GM23338 (cell line): ENCODE data around the gene ZNF783. TPM values are rescaled to one million over a fixed set of nuclear protein-coding genes. Genes with fewer than 3 reads are reported as not detected.

Experiments used
- ATAC-seq: fragments of 200-7000 bp; cut with Tn5 transposase; 3 replicates; pipeline ENCODE4 v1.9.1; 2020
- DNase-seq: peaks from one replicate; pipeline ENCODE4 v3.0.0-alpha.2; 2015; ENCODE audit warnings: low spot score
- H2AFZ ChIP-seq: fragments of 200-600 bp; sonication (generic); 2 replicates; pipeline ENCODE4 v1.8.0; 2016; ENCODE audit warnings: antibody characterized with exemption, mild to moderate bottlenecking, moderate library complexity
- H3F3A ChIP-seq: fragments of 200-600 bp; sonication (generic); replicated peaks from 2 replicates; pipeline ENCODE4 v1.8.0; 2017; ENCODE audit warnings: antibody characterized with exemption, mixed run types, low read depth
- H3K27ac ChIP-seq: fragments of 200-600 bp; sonication (generic); 2 replicates; pipeline ENCODE4 v1.6.1; 2016; ENCODE audit warnings: low read depth
- H3K27me3 ChIP-seq: fragments of 200-600 bp; sonication (generic); 2 replicates; pipeline ENCODE4 v1.8.0; 2016; ENCODE audit warnings: mild to moderate bottlenecking, mixed run types, moderate library complexity; ENCODE audit not compliant: insufficient read depth
- H3K36me3 ChIP-seq: fragments of 200-600 bp; sonication (generic); 2 replicates; pipeline ENCODE4 v1.8.0; 2016; ENCODE audit warnings: mild to moderate bottlenecking; ENCODE audit not compliant: insufficient read depth
- H3K4me1 ChIP-seq: fragments of 200-600 bp; sonication (generic); 2 replicates; pipeline ENCODE4 v1.8.0; 2016; ENCODE audit warnings: mild to moderate bottlenecking, moderate library complexity; ENCODE audit not compliant: insufficient read depth
- H3K4me2 ChIP-seq: fragments of 200-600 bp; sonication (generic); 2 replicates; pipeline ENCODE4 v1.7.1; 2017; ENCODE audit warnings: mixed run types
- H3K4me3 ChIP-seq: fragments of 200-600 bp; sonication (generic); 2 replicates; pipeline ENCODE4 v1.6.1; 2016; ENCODE audit warnings: mixed run types
- H3K79me2 ChIP-seq: fragments of 200-600 bp; sonication (generic); replicated peaks from 2 replicates; pipeline ENCODE4 v1.8.0; 2017; ENCODE audit warnings: mild to moderate bottlenecking; ENCODE audit not compliant: insufficient read depth
- H3K9me2 ChIP-seq: fragments of 200-600 bp; sonication (generic); 2 replicates; pipeline ENCODE4 v1.8.0; 2017; ENCODE audit not compliant: insufficient read depth
- H4K20me1 ChIP-seq: fragments of 200-600 bp; sonication (generic); replicated peaks from 2 replicates; pipeline ENCODE4 v1.8.0; 2017; ENCODE audit warnings: mild to moderate bottlenecking; ENCODE audit not compliant: insufficient read depth
- H3K27ac Mint-ChIP-seq: 2 replicates; pipeline ENCODE4 v1.8.0; 2020; ENCODE audit warnings: inconsistent platforms, mild to moderate bottlenecking, moderate library complexity, mixed read lengths
- H3K27me3 Mint-ChIP-seq: 3 replicates; pipeline ENCODE4 v1.8.0; 2022; ENCODE audit warnings: low read depth, mild to moderate bottlenecking, moderate library complexity, mixed read lengths, inconsistent platforms; ENCODE audit not compliant: insufficient read depth, poor library complexity
- H3K36me3 Mint-ChIP-seq: 3 replicates; pipeline ENCODE4 v1.8.0; 2021; ENCODE audit warnings: low read depth, mild to moderate bottlenecking, inconsistent platforms, moderate library complexity, mixed read lengths
- H3K4me1 Mint-ChIP-seq: 3 replicates; pipeline ENCODE4 v1.8.0; 2020; ENCODE audit warnings: mild to moderate bottlenecking, inconsistent platforms, mixed read lengths
- H3K4me3 Mint-ChIP-seq: 3 replicates; pipeline ENCODE4 v1.8.0; 2021; ENCODE audit warnings: moderate library complexity, mild to moderate bottlenecking, inconsistent platforms, mixed read lengths
- H3K9me3 Mint-ChIP-seq: 3 replicates; pipeline ENCODE4 v1.8.0; 2020; ENCODE audit warnings: moderate library complexity, mild to moderate bottlenecking, inconsistent platforms, mixed read lengths
- EZH2 ChIP-seq: fragments of 200-600 bp; sonication (generic); IDR thresholded peaks from one replicate; pipeline ENCODE4 v1.8.0; 2017; ENCODE audit warnings: antibody characterized with exemption, mild to moderate bottlenecking, low read depth; ENCODE audit not compliant: unreplicated experiment
- EZH2phosphoT487 ChIP-seq: fragments of 200-600 bp; sonication (generic); IDR thresholded peaks from one replicate; pipeline ENCODE4 v1.8.1; 2018; ENCODE audit warnings: antibody characterized with exemption; ENCODE audit not compliant: unreplicated experiment
- JUNB ChIP-seq: IDR thresholded peaks from one replicate; pipeline ENCODE4 v1.6.1; 2016; ENCODE audit warnings: antibody characterized with exemption; ENCODE audit not compliant: unreplicated experiment
- NANOG ChIP-seq: IDR thresholded peaks from 2 replicates; pipeline ENCODE4 v1.6.1; 2016; ENCODE audit warnings: antibody characterized with exemption, borderline replicate concordance
- POLR2AphosphoS5 ChIP-seq: IDR thresholded peaks from 2 replicates; pipeline ENCODE4 v1.6.1; 2016; ENCODE audit warnings: antibody characterized with exemption, low read depth
- STAT1 ChIP-seq: IDR thresholded peaks from one replicate; pipeline ENCODE4 v1.6.1; 2016; ENCODE audit warnings: antibody characterized with exemption; ENCODE audit not compliant: unreplicated experiment
- ZNF114 ChIP-seq: fragments of 250-450 bp; sonication (Bioruptor Pico); IDR thresholded peaks from 2 replicates; pipeline ENCODE4 v1.5.0; 2020; ENCODE audit warnings: mild to moderate bottlenecking, moderate library complexity
- polyA plus RNA-seq: library from polyadenylated mRNA; unstranded; fragments of >200 nt; fragmentation: Nextera tagmentation; extraction: Ambion mirVana; gene quantifications from 2 replicates; pipeline ENCODE4 v1.2.1, GENCODE V29; 2016
- total RNA-seq: library from RNA; depleted of rRNA; stranded (reverse); fragments of >200 nt; shearing (Covaris generic); gene quantifications from 2 replicates; pipeline ENCODE4 v1.2.3, GENCODE V29; 2014
- TF ChIP-seq, protein P1 (sequence below), 2 experiments: fragments of 200-600 bp in 1 of 2; sonication (generic) in 1 of 2; conservative IDR thresholded peaks; 2 replicates each; pipeline versions ENCODE4 v1.5.1 to v1.6.1; 2016 to 2017; ENCODE audit warnings: antibody characterized with exemption in 2 of 2, low read depth in 2 of 2, mild to moderate bottlenecking in 2 of 2, moderate library complexity in 1 of 2
- TF ChIP-seq, protein P2 (sequence below): IDR thresholded peaks from one replicate; pipeline ENCODE4 v1.6.1; 2018; ENCODE audit warnings: antibody characterized with exemption; ENCODE audit not compliant: unreplicated experiment
- TF ChIP-seq, protein P3 (sequence below): fragments of 250-450 bp; sonication (Bioruptor Pico); IDR thresholded peaks from 2 replicates; pipeline ENCODE4 v1.5.0; 2020; ENCODE audit warnings: mild to moderate bottlenecking, moderate library complexity
- TF ChIP-seq, protein P4 (sequence below): IDR thresholded peaks from 2 replicates; pipeline ENCODE4 v1.6.1; 2016; ENCODE audit warnings: antibody characterized with exemption

ZNF783 gene
- total and polyA plus RNA-seq, 2 experiments from 2014 or later = 2.1 to 9.0 TPM

DNA sequence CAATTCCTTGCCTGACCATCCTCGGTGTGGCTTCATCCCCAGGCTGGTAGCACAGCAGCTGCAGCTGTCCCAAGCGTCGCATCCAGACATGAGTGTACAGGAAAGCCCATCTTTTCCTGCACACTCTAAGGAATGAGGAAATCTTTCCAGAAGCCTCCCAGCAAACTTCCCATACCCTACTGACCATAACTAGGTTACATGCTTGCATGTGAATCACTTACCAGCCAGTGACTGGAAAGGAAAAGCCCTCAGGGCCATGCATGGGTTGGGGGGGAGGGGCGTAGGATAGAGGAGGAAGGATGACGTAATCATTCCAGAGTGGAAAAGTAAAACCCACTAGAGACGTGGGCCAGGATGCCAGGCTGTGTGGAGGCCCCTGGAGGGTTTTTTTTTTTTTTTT is 41.5 kb upstream of the ZNF783 start:
- H3K4me1 Mint-ChIP-seq = peaks cover 13% of the 10 kb centered on the region; the same call in 2 of the 3 replicates
- no peaks in the 10 kb centered on the region for H3K9me3 Mint-ChIP-seq
- H3K79me2 ChIP-seq = no peaks in the 10 kb centered on the region
- H4K20me1 ChIP-seq = peaks cover 4% of the 10 kb centered on the region
- DNase-seq (no peak), ATAC-seq (no peak)
- H3K36me3 Mint-ChIP-seq = peaks cover 63% of the 10 kb centered on the region
- H2AFZ ChIP-seq = no peak overlapping the region
- no peaks in the 10 kb centered on the region for H3K4me1 ChIP-seq
- H3K27ac Mint-ChIP-seq = no peak overlapping the region
- no peaks in the 10 kb centered on the region for H3F3A ChIP-seq
- no peak overlapping the region for H3K4me3 ChIP-seq
- no peaks in the 10 kb centered on the region for H3K9me2 ChIP-seq
- TF ChIP-seq, protein P1, sequence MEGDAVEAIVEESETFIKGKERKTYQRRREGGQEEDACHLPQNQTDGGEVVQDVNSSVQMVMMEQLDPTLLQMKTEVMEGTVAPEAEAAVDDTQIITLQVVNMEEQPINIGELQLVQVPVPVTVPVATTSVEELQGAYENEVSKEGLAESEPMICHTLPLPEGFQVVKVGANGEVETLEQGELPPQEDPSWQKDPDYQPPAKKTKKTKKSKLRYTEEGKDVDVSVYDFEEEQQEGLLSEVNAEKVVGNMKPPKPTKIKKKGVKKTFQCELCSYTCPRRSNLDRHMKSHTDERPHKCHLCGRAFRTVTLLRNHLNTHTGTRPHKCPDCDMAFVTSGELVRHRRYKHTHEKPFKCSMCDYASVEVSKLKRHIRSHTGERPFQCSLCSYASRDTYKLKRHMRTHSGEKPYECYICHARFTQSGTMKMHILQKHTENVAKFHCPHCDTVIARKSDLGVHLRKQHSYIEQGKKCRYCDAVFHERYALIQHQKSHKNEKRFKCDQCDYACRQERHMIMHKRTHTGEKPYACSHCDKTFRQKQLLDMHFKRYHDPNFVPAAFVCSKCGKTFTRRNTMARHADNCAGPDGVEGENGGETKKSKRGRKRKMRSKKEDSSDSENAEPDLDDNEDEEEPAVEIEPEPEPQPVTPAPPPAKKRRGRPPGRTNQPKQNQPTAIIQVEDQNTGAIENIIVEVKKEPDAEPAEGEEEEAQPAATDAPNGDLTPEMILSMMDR (conservative IDR thresholded peaks at IDR 0.05; ENCODE audit: low read depth in 2 of 2) = no peak
- TF ChIP-seq, protein P2, sequence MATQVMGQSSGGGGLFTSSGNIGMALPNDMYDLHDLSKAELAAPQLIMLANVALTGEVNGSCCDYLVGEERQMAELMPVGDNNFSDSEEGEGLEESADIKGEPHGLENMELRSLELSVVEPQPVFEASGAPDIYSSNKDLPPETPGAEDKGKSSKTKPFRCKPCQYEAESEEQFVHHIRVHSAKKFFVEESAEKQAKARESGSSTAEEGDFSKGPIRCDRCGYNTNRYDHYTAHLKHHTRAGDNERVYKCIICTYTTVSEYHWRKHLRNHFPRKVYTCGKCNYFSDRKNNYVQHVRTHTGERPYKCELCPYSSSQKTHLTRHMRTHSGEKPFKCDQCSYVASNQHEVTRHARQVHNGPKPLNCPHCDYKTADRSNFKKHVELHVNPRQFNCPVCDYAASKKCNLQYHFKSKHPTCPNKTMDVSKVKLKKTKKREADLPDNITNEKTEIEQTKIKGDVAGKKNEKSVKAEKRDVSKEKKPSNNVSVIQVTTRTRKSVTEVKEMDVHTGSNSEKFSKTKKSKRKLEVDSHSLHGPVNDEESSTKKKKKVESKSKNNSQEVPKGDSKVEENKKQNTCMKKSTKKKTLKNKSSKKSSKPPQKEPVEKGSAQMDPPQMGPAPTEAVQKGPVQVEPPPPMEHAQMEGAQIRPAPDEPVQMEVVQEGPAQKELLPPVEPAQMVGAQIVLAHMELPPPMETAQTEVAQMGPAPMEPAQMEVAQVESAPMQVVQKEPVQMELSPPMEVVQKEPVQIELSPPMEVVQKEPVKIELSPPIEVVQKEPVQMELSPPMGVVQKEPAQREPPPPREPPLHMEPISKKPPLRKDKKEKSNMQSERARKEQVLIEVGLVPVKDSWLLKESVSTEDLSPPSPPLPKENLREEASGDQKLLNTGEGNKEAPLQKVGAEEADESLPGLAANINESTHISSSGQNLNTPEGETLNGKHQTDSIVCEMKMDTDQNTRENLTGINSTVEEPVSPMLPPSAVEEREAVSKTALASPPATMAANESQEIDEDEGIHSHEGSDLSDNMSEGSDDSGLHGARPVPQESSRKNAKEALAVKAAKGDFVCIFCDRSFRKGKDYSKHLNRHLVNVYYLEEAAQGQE = no peak
- TF ChIP-seq EZH2phosphoT487 = no peak
- TF ChIP-seq, protein P3, sequence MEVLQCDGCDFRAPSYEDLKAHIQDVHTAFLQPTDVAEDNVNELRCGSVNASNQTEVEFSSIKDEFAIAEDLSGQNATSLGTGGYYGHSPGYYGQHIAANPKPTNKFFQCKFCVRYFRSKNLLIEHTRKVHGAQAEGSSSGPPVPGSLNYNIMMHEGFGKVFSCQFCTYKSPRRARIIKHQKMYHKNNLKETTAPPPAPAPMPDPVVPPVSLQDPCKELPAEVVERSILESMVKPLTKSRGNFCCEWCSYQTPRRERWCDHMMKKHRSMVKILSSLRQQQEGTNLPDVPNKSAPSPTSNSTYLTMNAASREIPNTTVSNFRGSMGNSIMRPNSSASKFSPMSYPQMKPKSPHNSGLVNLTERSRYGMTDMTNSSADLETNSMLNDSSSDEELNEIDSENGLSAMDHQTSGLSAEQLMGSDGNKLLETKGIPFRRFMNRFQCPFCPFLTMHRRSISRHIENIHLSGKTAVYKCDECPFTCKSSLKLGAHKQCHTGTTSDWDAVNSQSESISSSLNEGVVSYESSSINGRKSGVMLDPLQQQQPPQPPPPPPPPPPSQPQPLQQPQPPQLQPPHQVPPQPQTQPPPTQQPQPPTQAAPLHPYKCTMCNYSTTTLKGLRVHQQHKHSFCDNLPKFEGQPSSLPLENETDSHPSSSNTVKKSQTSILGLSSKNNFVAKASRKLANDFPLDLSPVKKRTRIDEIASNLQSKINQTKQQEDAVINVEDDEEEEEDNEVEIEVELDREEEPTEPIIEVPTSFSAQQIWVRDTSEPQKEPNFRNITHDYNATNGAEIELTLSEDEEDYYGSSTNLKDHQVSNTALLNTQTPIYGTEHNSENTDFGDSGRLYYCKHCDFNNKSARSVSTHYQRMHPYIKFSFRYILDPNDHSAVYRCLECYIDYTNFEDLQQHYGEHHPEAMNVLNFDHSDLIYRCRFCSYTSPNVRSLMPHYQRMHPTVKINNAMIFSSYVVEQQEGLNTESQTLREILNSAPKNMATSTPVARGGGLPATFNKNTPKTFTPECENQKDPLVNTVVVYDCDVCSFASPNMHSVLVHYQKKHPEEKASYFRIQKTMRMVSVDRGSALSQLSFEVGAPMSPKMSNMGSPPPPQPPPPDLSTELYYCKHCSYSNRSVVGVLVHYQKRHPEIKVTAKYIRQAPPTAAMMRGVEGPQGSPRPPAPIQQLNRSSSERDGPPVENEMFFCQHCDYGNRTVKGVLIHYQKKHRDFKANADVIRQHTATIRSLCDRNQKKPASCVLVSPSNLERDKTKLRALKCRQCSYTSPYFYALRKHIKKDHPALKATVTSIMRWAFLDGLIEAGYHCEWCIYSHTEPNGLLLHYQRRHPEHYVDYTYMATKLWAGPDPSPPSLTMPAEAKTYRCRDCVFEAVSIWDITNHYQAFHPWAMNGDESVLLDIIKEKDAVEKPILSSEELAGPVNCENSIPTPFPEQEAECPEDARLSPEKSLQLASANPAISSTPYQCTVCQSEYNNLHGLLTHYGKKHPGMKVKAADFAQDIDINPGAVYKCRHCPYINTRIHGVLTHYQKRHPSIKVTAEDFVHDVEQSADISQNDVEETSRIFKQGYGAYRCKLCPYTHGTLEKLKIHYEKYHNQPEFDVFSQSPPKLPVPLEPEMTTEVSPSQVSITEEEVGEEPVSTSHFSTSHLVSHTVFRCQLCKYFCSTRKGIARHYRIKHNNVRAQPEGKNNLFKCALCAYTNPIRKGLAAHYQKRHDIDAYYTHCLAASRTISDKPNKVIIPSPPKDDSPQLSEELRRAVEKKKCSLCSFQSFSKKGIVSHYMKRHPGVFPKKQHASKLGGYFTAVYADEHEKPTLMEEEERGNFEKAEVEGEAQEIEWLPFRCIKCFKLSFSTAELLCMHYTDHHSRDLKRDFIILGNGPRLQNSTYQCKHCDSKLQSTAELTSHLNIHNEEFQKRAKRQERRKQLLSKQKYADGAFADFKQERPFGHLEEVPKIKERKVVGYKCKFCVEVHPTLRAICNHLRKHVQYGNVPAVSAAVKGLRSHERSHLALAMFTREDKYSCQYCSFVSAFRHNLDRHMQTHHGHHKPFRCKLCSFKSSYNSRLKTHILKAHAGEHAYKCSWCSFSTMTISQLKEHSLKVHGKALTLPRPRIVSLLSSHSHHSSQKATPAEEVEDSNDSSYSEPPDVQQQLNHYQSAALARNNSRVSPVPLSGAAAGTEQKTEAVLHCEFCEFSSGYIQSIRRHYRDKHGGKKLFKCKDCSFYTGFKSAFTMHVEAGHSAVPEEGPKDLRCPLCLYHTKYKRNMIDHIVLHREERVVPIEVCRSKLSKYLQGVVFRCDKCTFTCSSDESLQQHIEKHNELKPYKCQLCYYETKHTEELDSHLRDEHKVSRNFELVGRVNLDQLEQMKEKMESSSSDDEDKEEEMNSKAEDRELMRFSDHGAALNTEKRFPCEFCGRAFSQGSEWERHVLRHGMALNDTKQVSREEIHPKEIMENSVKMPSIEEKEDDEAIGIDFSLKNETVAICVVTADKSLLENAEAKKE (CRISPR knock-in tag) = no peak
- TF ChIP-seq NANOG = no peak
- TF ChIP-seq EZH2 = no peak
- no peak for TF ChIP-seq STAT1
- TF ChIP-seq, protein P4, sequence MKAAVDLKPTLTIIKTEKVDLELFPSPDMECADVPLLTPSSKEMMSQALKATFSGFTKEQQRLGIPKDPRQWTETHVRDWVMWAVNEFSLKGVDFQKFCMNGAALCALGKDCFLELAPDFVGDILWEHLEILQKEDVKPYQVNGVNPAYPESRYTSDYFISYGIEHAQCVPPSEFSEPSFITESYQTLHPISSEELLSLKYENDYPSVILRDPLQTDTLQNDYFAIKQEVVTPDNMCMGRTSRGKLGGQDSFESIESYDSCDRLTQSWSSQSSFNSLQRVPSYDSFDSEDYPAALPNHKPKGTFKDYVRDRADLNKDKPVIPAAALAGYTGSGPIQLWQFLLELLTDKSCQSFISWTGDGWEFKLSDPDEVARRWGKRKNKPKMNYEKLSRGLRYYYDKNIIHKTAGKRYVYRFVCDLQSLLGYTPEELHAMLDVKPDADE = no peak
- TF ChIP-seq JUNB = no peak
- no peak for TF ChIP-seq POLR2AphosphoS5
- no peak for TF ChIP-seq ZNF114 (CRISPR knock-in tag)
- no peaks in the 10 kb centered on the region for H3K27me3 ChIP-seq
- H3K36me3 ChIP-seq = peaks cover 12% of the 10 kb centered on the region
- peaks cover 3% of the 10 kb centered on the region for H3K27me3 Mint-ChIP-seq
- no peak overlapping the region for H3K27ac ChIP-seq
- H3K4me3 Mint-ChIP-seq = no peak overlapping the region
- no peak overlapping the region for H3K4me2 ChIP-seq
